ENCODE measurements around the gene SOBP.

SOBP gene

DNA sequence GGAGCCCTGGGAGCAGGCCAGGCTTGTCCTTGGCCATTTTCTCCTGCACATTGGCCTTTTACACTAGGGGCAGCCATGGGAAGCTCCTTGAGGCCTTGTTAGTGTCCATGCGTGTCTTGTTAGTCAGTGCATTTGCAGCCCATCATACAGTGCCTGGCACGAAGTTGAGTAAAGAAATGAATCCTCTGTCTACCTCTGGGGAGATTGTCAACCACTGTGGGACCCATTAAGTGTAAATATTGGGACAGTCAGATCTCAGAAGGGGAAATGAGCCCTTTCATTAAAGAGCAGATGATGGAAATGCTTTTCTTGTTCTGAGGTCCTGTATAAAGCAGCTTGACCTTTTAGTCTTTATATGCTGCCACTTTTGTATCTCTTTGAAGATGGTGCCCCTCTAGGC is 33.9 kb downstream of the SOBP start:
- no peak for DNase-seq
- H3K4me1 ChIP-seq (ENCODE audit: control insufficient read depth, insufficient read depth, low read depth, low read length), result no peaks in the 10 kb centered on the region

DNA sequence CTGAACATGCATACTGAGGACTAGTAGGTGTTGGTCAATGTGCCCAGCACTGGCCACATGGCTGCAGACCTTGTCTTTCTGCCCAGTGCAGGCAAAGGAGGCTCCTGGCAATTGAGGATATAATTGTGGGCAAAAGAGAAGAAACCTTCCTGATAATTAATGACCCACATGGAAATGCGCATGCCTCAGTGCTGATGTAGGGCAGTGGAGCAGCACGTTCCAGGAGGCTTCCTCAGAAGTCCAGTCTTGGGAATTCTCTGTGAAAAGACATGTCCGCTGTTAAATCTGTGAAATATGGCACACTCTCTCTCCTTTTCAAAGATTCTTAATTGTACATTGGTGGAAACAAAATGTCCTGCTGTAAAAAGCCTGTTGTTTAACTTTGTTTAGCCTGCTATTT is 34.7 kb downstream of the SOBP start:
- no peaks in the 10 kb centered on the region for H3K27me3 ChIP-seq (ENCODE audit: control insufficient read depth in 1 of 2, insufficient read depth in 1 of 2, low read length in 2 of 2)
- no peak overlapping the region for H3K27ac ChIP-seq (ENCODE audit: low read length, poor library complexity, severe bottlenecking)
- H2BK120ac ChIP-seq (ENCODE audit: low read depth, low read length), result no peak overlapping the region
- no peak overlapping the region for H3K14ac ChIP-seq (ENCODE audit: low read length in 2 of 2)
- no peak overlapping the region for H2AFZ ChIP-seq (ENCODE audit: low read depth, low read length)
- H3K9me3 ChIP-seq (ENCODE audit: control insufficient read depth, low read length), result no peaks in the 10 kb centered on the region
- no peak overlapping the region for H2BK5ac ChIP-seq (ENCODE audit: low read depth, low read length, poor library complexity, severe bottlenecking)
- peaks cover 0 to 43% of the 10 kb centered on the region in 2 experiments for H3K36me3 ChIP-seq (ENCODE audit: control insufficient read depth in 1 of 2, insufficient read depth in 2 of 2, low read depth in 1 of 2, low read length in 2 of 2)
- no peaks in the 10 kb centered on the region for H3K79me1 ChIP-seq (replicated peaks; ENCODE audit: low read length, poor library complexity, severe bottlenecking)
- H2AK5ac ChIP-seq (ENCODE audit: low read length, severe bottlenecking), result no peak overlapping the region
- no peak overlapping the region for H3K4me2 ChIP-seq (ENCODE audit: low read length, poor library complexity, severe bottlenecking)
- no peak overlapping the region for H2BK15ac ChIP-seq (ENCODE audit: low read depth, poor library complexity, severe bottlenecking)
- no peak overlapping the region for H3K4me3 ChIP-seq (ENCODE audit: insufficient read depth in 1 of 2, low read depth in 1 of 2, low read length in 2 of 2)
- H3K4ac ChIP-seq (ENCODE audit: low read depth in 1 of 2, low read length in 2 of 2), result no peak overlapping the region
- H3K23ac ChIP-seq (ENCODE audit: low read length in 2 of 2), result no peak overlapping the region
- 92% methylated on average over 2 of the region's 3 CpGs for WGBS
- no peaks in the 10 kb centered on the region for H3K4me1 ChIP-seq (ENCODE audit: control insufficient read depth, insufficient read depth, low read depth, low read length)
- H3K9ac ChIP-seq (ENCODE audit: low read length), result no peak overlapping the region
- no peak overlapping the region for H3K18ac ChIP-seq (ENCODE audit: low read depth in 1 of 2, low read length in 2 of 2)
- no peak overlapping the region for H2BK12ac ChIP-seq (ENCODE audit: low read length in 2 of 2)
- no peak for DNase-seq
- no peak overlapping the region for H4K8ac ChIP-seq (ENCODE audit: low read length)
- no peak overlapping the region for H4K91ac ChIP-seq (ENCODE audit: low read length)

More for the DNA sequence above, 33.9 kb downstream of the SOBP start:
- no peak overlapping the region for H3K9ac ChIP-seq (ENCODE audit: low read length)
- no peak overlapping the region for H2BK5ac ChIP-seq (ENCODE audit: low read depth, low read length, poor library complexity, severe bottlenecking)
- no peak overlapping the region for H3K23ac ChIP-seq (ENCODE audit: low read length in 2 of 2)
- no peak overlapping the region for H3K18ac ChIP-seq (ENCODE audit: low read depth in 1 of 2, low read length in 2 of 2)
- no peak overlapping the region for H2BK12ac ChIP-seq (ENCODE audit: low read length in 2 of 2)
- H2BK120ac ChIP-seq (ENCODE audit: low read depth, low read length), result no peak overlapping the region
- H3K36me3 ChIP-seq (ENCODE audit: control insufficient read depth in 1 of 2, insufficient read depth in 2 of 2, low read depth in 1 of 2, low read length in 2 of 2), result peaks cover 0 to 47% of the 10 kb centered on the region in 2 experiments
- 90% methylated on average over 2 of the region's 2 CpGs for WGBS
- no peak overlapping the region for H3K4me2 ChIP-seq (ENCODE audit: low read length, poor library complexity, severe bottlenecking)
- H3K4ac ChIP-seq (ENCODE audit: low read depth in 1 of 2, low read length in 2 of 2), result no peak overlapping the region
- no peak overlapping the region for H3K27ac ChIP-seq (ENCODE audit: low read length, poor library complexity, severe bottlenecking)
- H3K14ac ChIP-seq (ENCODE audit: low read length in 2 of 2), result peak overlapping the region in 1 of 2 experiments; percentile 26
- no peak overlapping the region for H4K8ac ChIP-seq (ENCODE audit: low read length)
- no peak overlapping the region for H3K4me3 ChIP-seq (ENCODE audit: insufficient read depth in 1 of 2, low read depth in 1 of 2, low read length in 2 of 2)
- no peaks in the 10 kb centered on the region for H3K27me3 ChIP-seq (ENCODE audit: control insufficient read depth in 1 of 2, insufficient read depth in 1 of 2, low read length in 2 of 2)
- no peak overlapping the region for H2BK15ac ChIP-seq (ENCODE audit: low read depth, poor library complexity, severe bottlenecking)
- no peak overlapping the region for H2AK5ac ChIP-seq (ENCODE audit: low read length, severe bottlenecking)
- H3K79me1 ChIP-seq (replicated peaks; ENCODE audit: low read length, poor library complexity, severe bottlenecking), result no peaks in the 10 kb centered on the region
- H3K9me3 ChIP-seq (ENCODE audit: control insufficient read depth, low read length), result no peaks in the 10 kb centered on the region
- H2AFZ ChIP-seq (ENCODE audit: low read depth, low read length), result no peak overlapping the region
- H4K91ac ChIP-seq (ENCODE audit: low read length), result no peak overlapping the region

GRCh38 chr6:107531868-107532267 is 42.0 kb downstream of the SOBP start:
- Histone ChIP-seq H3K27ac (ENCODE audit: low read length, poor library complexity, severe bottlenecking) (no peak overlapping the region), H3K79me1 (replicated peaks; ENCODE audit: low read length, poor library complexity, severe bottlenecking) (no peaks in the 10 kb centered on the region), H3K14ac (ENCODE audit: low read length in 2 of 2) (no peak overlapping the region), H2AFZ (ENCODE audit: low read depth, low read length) (no peak overlapping the region), H3K9me3 (ENCODE audit: control insufficient read depth, low read length) (no peaks in the 10 kb centered on the region), H2BK12ac (ENCODE audit: low read length in 2 of 2) (no peak overlapping the region), H3K9ac (ENCODE audit: low read length) (peak overlapping the region; percentile 50), H2AK5ac (ENCODE audit: low read length, severe bottlenecking) (no peak overlapping the region), H3K4me1 (ENCODE audit: control insufficient read depth, insufficient read depth, low read depth, low read length) (no peaks in the 10 kb centered on the region), H4K91ac (ENCODE audit: low read length) (no peak overlapping the region), H3K23ac (ENCODE audit: low read length in 2 of 2) (no peak overlapping the region), H3K36me3 (ENCODE audit: control insufficient read depth in 1 of 2, insufficient read depth in 2 of 2, low read depth in 1 of 2, low read length in 2 of 2) (peaks cover 0 to 30% of the 10 kb centered on the region in 2 experiments), H3K4me2 (ENCODE audit: low read length, poor library complexity, severe bottlenecking) (no peak overlapping the region), H3K18ac (ENCODE audit: low read depth in 1 of 2, low read length in 2 of 2) (no peak overlapping the region), H4K8ac (ENCODE audit: low read length) (no peak overlapping the region), H3K4ac (ENCODE audit: low read depth in 1 of 2, low read length in 2 of 2) (no peak overlapping the region), H2BK120ac (ENCODE audit: low read depth, low read length) (no peak overlapping the region), H3K4me3 (ENCODE audit: insufficient read depth in 1 of 2, low read depth in 1 of 2, low read length in 2 of 2) (no peak overlapping the region), H2BK5ac (ENCODE audit: low read depth, low read length, poor library complexity, severe bottlenecking) (no peak overlapping the region), H3K27me3 (ENCODE audit: control insufficient read depth in 1 of 2, insufficient read depth in 1 of 2, low read length in 2 of 2) (no peaks in the 10 kb centered on the region), H2BK15ac (ENCODE audit: low read depth, poor library complexity, severe bottlenecking) (no peak overlapping the region)
- DNase-seq, result no peak
- 100% methylated on average over 1 of the region's 2 CpGs for WGBS

GRCh38 chr6:107532706-107533105 is 42.8 kb downstream of the SOBP start:
- H4K8ac ChIP-seq (ENCODE audit: low read length), result no peak overlapping the region
- H3K4me3 ChIP-seq (ENCODE audit: insufficient read depth in 1 of 2, low read depth in 1 of 2, low read length in 2 of 2), result no peak overlapping the region
- no peak overlapping the region for H3K4me2 ChIP-seq (ENCODE audit: low read length, poor library complexity, severe bottlenecking)
- no peak overlapping the region for H2BK15ac ChIP-seq (ENCODE audit: low read depth, poor library complexity, severe bottlenecking)
- H3K27ac ChIP-seq (ENCODE audit: low read length, poor library complexity, severe bottlenecking), result no peak overlapping the region
- no peaks in the 10 kb centered on the region for H3K27me3 ChIP-seq (ENCODE audit: control insufficient read depth in 1 of 2, insufficient read depth in 1 of 2, low read length in 2 of 2)
- peaks cover 0 to 26% of the 10 kb centered on the region in 2 experiments for H3K36me3 ChIP-seq (ENCODE audit: control insufficient read depth in 1 of 2, insufficient read depth in 2 of 2, low read depth in 1 of 2, low read length in 2 of 2)
- H3K4ac ChIP-seq (ENCODE audit: low read depth in 1 of 2, low read length in 2 of 2), result no peak overlapping the region
- H2AK5ac ChIP-seq (ENCODE audit: low read length, severe bottlenecking), result no peak overlapping the region
- DNase-seq, result no peak
- no peak overlapping the region for H2BK12ac ChIP-seq (ENCODE audit: low read length in 2 of 2)
- no peak overlapping the region for H2AFZ ChIP-seq (ENCODE audit: low read depth, low read length)
- H3K4me1 ChIP-seq (ENCODE audit: control insufficient read depth, insufficient read depth, low read depth, low read length), result no peaks in the 10 kb centered on the region
- no peak overlapping the region for H4K91ac ChIP-seq (ENCODE audit: low read length)
- H2BK5ac ChIP-seq (ENCODE audit: low read depth, low read length, poor library complexity, severe bottlenecking), result no peak overlapping the region
- no peak overlapping the region for H3K18ac ChIP-seq (ENCODE audit: low read depth in 1 of 2, low read length in 2 of 2)
- no peaks in the 10 kb centered on the region for H3K9me3 ChIP-seq (ENCODE audit: control insufficient read depth, low read length)
- H2BK120ac ChIP-seq (ENCODE audit: low read depth, low read length), result no peak overlapping the region
- WGBS, result 100% methylated on average over 5 of the region's 6 CpGs
- H3K9ac ChIP-seq (ENCODE audit: low read length), result peak overlapping the region; percentile 50
- H3K23ac ChIP-seq (ENCODE audit: low read length in 2 of 2), result no peak overlapping the region
- H3K14ac ChIP-seq (ENCODE audit: low read length in 2 of 2), result no peak overlapping the region
- no peaks in the 10 kb centered on the region for H3K79me1 ChIP-seq (replicated peaks; ENCODE audit: low read length, poor library complexity, severe bottlenecking)
